Measurements from ENCODE around the gene GMCL2. TPM values are rescaled to one million over a fixed set of nuclear protein-coding genes. Genes with fewer than 3 reads are reported as not detected.
"Not testable (repeated sequence)": the region's sequence is repeated elsewhere in the genome, so short reads cannot be mapped to it uniquely, and the experiment has no call there.

GMCL2 gene
- total and polyA plus RNA-seq, 2 experiments from 2014 or later, result not detected

DNA sequence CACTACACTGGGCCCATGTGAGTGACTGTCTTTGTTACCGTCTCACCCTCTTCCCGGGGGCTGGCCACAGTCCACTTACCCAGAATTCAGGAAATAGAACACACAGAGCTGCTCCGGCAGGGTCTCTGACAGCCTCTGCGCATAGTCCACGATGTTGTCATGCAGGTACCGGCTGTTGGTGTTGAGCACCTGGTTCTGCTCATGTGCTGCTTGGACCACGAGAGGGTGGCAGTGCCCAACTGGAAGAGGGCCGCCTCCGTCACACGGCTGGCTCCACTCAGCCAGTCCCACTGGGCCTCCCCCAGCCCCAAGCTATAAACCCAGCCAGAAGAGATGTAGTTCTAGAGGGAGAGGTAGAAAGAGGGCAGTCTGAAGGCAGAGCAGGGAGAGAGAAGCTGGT lies 42.7 kb upstream of the GMCL2 start:
- Histone ChIP-seq H3K36me3 (replicated peaks; ENCODE audit: insufficient read depth, low read depth) (peaks cover 3% of the 10 kb centered on the region), H3K9me2 (replicated peaks; ENCODE audit: insufficient read depth) (no peaks in the 10 kb centered on the region), H4K20me1 (ENCODE audit: insufficient read depth, poor library complexity, severe bottlenecking) (peaks cover 15% of the 10 kb centered on the region), H3K27ac (peak overlapping the region; percentile 9), H3K79me2 (peaks cover 43% of the 10 kb centered on the region), H3K4me1 (ENCODE audit: insufficient read depth) (peaks cover 30% of the 10 kb centered on the region), H3K4me2 (peak overlapping the region; percentile 100), H3K9me3 (ENCODE audit: low read depth) (no peaks in the 10 kb centered on the region), H2AFZ (no peak overlapping the region), H3K4me3 (no peak overlapping the region), H3K27me3 (no peaks in the 10 kb centered on the region)
- 96% methylated on average over 10 of the region's 10 CpGs for WGBS (ENCODE audit: low lambda C conversion rate, missing lambda C conversion rate)
- no peak for DNase-seq (ENCODE audit: low spot score)
- TF ChIP-seq EZH2 (IDR thresholded peaks at IDR 0.05; ENCODE audit: borderline replicate concordance) (no peak), EZH2phosphoT487 (IDR thresholded peaks at IDR 0.05; ENCODE audit: low read depth, severe bottlenecking, unreplicated experiment) (no peak)
- TF ChIP-seq, protein P1, sequence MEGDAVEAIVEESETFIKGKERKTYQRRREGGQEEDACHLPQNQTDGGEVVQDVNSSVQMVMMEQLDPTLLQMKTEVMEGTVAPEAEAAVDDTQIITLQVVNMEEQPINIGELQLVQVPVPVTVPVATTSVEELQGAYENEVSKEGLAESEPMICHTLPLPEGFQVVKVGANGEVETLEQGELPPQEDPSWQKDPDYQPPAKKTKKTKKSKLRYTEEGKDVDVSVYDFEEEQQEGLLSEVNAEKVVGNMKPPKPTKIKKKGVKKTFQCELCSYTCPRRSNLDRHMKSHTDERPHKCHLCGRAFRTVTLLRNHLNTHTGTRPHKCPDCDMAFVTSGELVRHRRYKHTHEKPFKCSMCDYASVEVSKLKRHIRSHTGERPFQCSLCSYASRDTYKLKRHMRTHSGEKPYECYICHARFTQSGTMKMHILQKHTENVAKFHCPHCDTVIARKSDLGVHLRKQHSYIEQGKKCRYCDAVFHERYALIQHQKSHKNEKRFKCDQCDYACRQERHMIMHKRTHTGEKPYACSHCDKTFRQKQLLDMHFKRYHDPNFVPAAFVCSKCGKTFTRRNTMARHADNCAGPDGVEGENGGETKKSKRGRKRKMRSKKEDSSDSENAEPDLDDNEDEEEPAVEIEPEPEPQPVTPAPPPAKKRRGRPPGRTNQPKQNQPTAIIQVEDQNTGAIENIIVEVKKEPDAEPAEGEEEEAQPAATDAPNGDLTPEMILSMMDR (IDR thresholded peaks at IDR 0.05; ENCODE audit: poor library complexity), result no peak

DNA sequence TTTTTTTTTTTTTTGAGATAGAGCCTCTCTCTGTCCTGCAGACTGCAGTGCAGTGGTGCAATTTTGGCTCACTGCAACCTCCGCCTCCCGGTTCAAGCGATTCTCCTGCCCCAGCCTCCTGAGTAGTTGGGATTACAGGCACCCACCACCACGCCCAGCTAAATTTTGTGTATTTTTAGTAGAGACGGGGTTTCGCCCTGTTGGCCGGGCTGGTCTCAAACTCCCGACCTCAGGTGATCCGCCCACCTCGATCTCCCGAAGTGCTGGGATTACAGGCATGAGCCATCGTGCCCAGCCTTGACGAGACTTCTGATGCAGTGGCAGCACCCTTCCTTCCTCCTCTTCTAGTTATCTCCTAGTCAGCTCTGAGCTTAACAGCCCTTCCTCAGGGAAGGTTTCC lies 41.9 kb upstream of the GMCL2 start:
- H3K36me3 ChIP-seq (replicated peaks; ENCODE audit: insufficient read depth, low read depth), result not testable (repeated sequence)

DNA sequence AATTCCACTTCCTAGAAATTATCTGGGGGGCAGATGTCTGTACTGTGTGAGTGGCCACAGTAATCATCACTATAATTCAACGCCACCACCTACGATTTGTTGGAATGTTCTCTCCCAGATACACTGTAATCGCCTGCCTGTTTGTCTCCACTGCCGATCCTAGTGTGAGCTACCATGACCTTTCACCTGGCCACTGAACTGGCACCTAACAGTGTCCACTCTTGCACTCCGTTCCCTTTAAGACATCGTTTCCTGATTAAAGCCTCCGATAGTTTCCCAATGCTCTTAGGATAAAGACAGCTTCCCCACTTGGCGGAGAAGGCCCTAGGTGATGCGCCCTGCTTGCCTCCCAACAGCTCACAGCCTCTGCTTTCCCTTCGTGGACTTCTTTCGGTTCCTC lies 41.4 kb upstream of the GMCL2 start:
- WGBS (ENCODE audit: low lambda C conversion rate, missing lambda C conversion rate), result 97% methylated on average over 11 of the region's 11 CpGs
- H3K4me1 ChIP-seq (ENCODE audit: insufficient read depth), result peaks cover 30% of the 10 kb centered on the region

More for the DNA sequence above, 41.9 kb upstream of the GMCL2 start:
- H3K27me3 ChIP-seq; H3K9me2 ChIP-seq (replicated peaks; ENCODE audit: insufficient read depth); H3K9me3 ChIP-seq (ENCODE audit: low read depth); H3K4me2 ChIP-seq; DNase-seq (ENCODE audit: low spot score); H3K27ac ChIP-seq; H2AFZ ChIP-seq; H3K4me3 ChIP-seq: not testable (repeated sequence)
- Histone ChIP-seq H3K79me2 (peaks cover 43% of the 10 kb centered on the region), H3K4me1 (ENCODE audit: insufficient read depth) (peaks cover 30% of the 10 kb centered on the region), H4K20me1 (ENCODE audit: insufficient read depth, poor library complexity, severe bottlenecking) (peaks cover 15% of the 10 kb centered on the region)
- 100% methylated on average over 13 of the region's 13 CpGs for WGBS (ENCODE audit: low lambda C conversion rate, missing lambda C conversion rate)

DNA sequence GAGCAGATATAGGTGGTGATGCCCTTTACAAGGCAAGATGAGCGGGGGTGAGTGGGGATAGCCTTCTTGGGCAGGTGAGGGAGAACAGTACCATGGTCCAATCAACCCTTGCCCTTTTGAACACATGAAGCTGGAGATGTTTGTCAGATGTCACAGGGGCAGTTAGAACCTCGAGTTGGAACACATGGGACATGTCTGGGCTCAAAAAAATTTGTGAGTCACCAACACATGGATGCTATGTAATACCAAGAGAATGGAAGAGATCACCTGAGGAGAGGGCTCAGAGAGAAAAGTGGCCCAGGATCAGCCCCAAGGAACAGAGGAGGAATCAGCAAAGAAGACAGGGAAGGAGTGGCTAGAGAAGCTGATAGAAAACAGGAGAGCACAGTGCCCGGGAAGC lies 40.8 kb upstream of the GMCL2 start:
- TF ChIP-seq, protein P1 (IDR thresholded peaks at IDR 0.05; ENCODE audit: poor library complexity), result no peak
- no peak for TF ChIP-seq EZH2phosphoT487 (IDR thresholded peaks at IDR 0.05; ENCODE audit: low read depth, severe bottlenecking, unreplicated experiment)
- TF ChIP-seq EZH2 (IDR thresholded peaks at IDR 0.05; ENCODE audit: borderline replicate concordance), result no peak
- Histone ChIP-seq H4K20me1 (ENCODE audit: insufficient read depth, poor library complexity, severe bottlenecking) (peaks cover 15% of the 10 kb centered on the region), H3K27me3 (no peaks in the 10 kb centered on the region), H3K4me3 (no peak overlapping the region), H3K9me3 (ENCODE audit: low read depth) (no peaks in the 10 kb centered on the region), H3K79me2 (peaks cover 43% of the 10 kb centered on the region), H3K4me1 (ENCODE audit: insufficient read depth) (peaks cover 28% of the 10 kb centered on the region), H3K9me2 (replicated peaks; ENCODE audit: insufficient read depth) (no peaks in the 10 kb centered on the region), H3K4me2 (no peak overlapping the region), H3K27ac (peak overlapping the region; percentile 87), H3K36me3 (replicated peaks; ENCODE audit: insufficient read depth, low read depth) (peaks cover 3% of the 10 kb centered on the region), H2AFZ (no peak overlapping the region)
- DNase-seq (ENCODE audit: low spot score), result no peak
- WGBS (ENCODE audit: low lambda C conversion rate, missing lambda C conversion rate), result 96% methylated on average over 3 of the region's 3 CpGs

More for the DNA sequence above, 41.4 kb upstream of the GMCL2 start:
- TF ChIP-seq EZH2phosphoT487 (IDR thresholded peaks at IDR 0.05; ENCODE audit: low read depth, severe bottlenecking, unreplicated experiment), result no peak
- no peak for TF ChIP-seq EZH2 (IDR thresholded peaks at IDR 0.05; ENCODE audit: borderline replicate concordance)
- TF ChIP-seq, protein P1 (IDR thresholded peaks at IDR 0.05; ENCODE audit: poor library complexity), result no peak
- Histone ChIP-seq H3K27me3 (no peaks in the 10 kb centered on the region), H3K4me2 (no peak overlapping the region), H3K9me2 (replicated peaks; ENCODE audit: insufficient read depth) (no peaks in the 10 kb centered on the region), H3K79me2 (peaks cover 43% of the 10 kb centered on the region), H3K9me3 (ENCODE audit: low read depth) (no peaks in the 10 kb centered on the region), H4K20me1 (ENCODE audit: insufficient read depth, poor library complexity, severe bottlenecking) (peaks cover 15% of the 10 kb centered on the region), H3K36me3 (replicated peaks; ENCODE audit: insufficient read depth, low read depth) (peaks cover 3% of the 10 kb centered on the region), H3K4me3 (no peak overlapping the region), H2AFZ (no peak overlapping the region), H3K27ac (peak overlapping the region; percentile 87)
- no peak for DNase-seq (ENCODE audit: low spot score)
